Calu3 (cell line): ENCODE results near the gene NCSTN. TPM values are rescaled to one million over a fixed set of nuclear protein-coding genes. Genes with fewer than 3 reads are reported as not detected.

ENCODE experiments used
- BruUV-seq: library from RNA; stranded (reverse); fragments of 400-500 nt; replicated peaks from 2 replicates; lab custom pipeline; 2021; lab: Mats Ljungman, UMichigan
- CTCF ChIA-PET: fragments of 300-600 bp; sonication (Branson Sonifier 250); formaldehyde crosslinking; loops from one replicate; lab custom pipeline; 2022; ENCODE audit warnings: antibody characterized with exemption; lab: Charles Lee
- DNase-seq: peaks from one replicate; pipeline ENCODE4 v3.0.0; 2022
- H3K27ac Mint-ChIP-seq: one replicate; pipeline ENCODE4 v1.8.0; 2022; ENCODE audit warnings: mixed read lengths; ENCODE audit not compliant: unreplicated experiment
- H3K27me3 Mint-ChIP-seq: one replicate; pipeline ENCODE4 v1.8.0; 2022; ENCODE audit warnings: mixed read lengths; ENCODE audit not compliant: unreplicated experiment
- H3K36me3 Mint-ChIP-seq: one replicate; pipeline ENCODE4 v1.8.0; 2022; ENCODE audit warnings: mild to moderate bottlenecking, moderate library complexity, mixed read lengths; ENCODE audit not compliant: insufficient read depth, unreplicated experiment
- H3K4me1 Mint-ChIP-seq: one replicate; pipeline ENCODE4 v1.8.0; 2022; ENCODE audit warnings: mild to moderate bottlenecking, low read depth, mixed read lengths; ENCODE audit not compliant: unreplicated experiment
- H3K4me3 Mint-ChIP-seq: one replicate; pipeline ENCODE4 v1.8.0; 2022; ENCODE audit warnings: mild to moderate bottlenecking, low read depth, moderate library complexity, mixed read lengths; ENCODE audit not compliant: unreplicated experiment
- H3K9me3 Mint-ChIP-seq: one replicate; pipeline ENCODE4 v1.8.0; 2022; ENCODE audit warnings: low read depth, mixed read lengths; ENCODE audit not compliant: unreplicated experiment
- intact Hi-C: fragments of 100-400 bp; cut with micrococcal nuclease; formaldehyde crosslinking; loops from one replicate; pipeline ENCODE4 v1.10.0; 2022; ENCODE audit not compliant: unreplicated experiment
- total RNA-seq: library from RNA; stranded (reverse); gene quantifications from 2 replicates; pipeline ENCODE4 v1.2.3, GENCODE V29; 2022
- TF ChIP-seq, protein P1 (sequence below): fragments of 200-600 bp; IDR thresholded peaks from one replicate; pipeline ENCODE4 v1.8.0; 2022; ENCODE audit warnings: antibody characterized with exemption; ENCODE audit not compliant: unreplicated experiment

Gene NCSTN
- total RNA-seq, 1 experiment from 2014 or later, result 135 TPM

GRCh38 chr1:160346463-160346862, 3.3 kb downstream of the NCSTN start:
- H3K36me3 Mint-ChIP-seq, result peaks cover 40% of the 10 kb centered on the region
- TF ChIP-seq, protein P1, sequence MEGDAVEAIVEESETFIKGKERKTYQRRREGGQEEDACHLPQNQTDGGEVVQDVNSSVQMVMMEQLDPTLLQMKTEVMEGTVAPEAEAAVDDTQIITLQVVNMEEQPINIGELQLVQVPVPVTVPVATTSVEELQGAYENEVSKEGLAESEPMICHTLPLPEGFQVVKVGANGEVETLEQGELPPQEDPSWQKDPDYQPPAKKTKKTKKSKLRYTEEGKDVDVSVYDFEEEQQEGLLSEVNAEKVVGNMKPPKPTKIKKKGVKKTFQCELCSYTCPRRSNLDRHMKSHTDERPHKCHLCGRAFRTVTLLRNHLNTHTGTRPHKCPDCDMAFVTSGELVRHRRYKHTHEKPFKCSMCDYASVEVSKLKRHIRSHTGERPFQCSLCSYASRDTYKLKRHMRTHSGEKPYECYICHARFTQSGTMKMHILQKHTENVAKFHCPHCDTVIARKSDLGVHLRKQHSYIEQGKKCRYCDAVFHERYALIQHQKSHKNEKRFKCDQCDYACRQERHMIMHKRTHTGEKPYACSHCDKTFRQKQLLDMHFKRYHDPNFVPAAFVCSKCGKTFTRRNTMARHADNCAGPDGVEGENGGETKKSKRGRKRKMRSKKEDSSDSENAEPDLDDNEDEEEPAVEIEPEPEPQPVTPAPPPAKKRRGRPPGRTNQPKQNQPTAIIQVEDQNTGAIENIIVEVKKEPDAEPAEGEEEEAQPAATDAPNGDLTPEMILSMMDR, result no peak

GRCh38 chr1:160346958-160347357, 3.8 kb downstream of the NCSTN start:
- Mint-ChIP-seq H3K27me3 (no peaks in the 10 kb centered on the region), H3K9me3 (no peaks in the 10 kb centered on the region), H3K27ac (no peak overlapping the region), H3K4me3 (no peak overlapping the region), H3K4me1 (no peaks in the 10 kb centered on the region), H3K36me3 (peaks cover 44% of the 10 kb centered on the region)
- no peak for DNase-seq
- intact Hi-C loops, result no loop called here
- TF ChIP-seq, protein P1, result no peak
- CTCF ChIA-PET, result interaction anchor here (0.9 kb wide), 1 partner anchor 29 kb away, joined by 3 read pairs; no protein-coding TSS in a partner anchor
- BruUV-seq, result no TSS peak

More at GRCh38 chr1:160346463-160346862, 3.3 kb downstream of the NCSTN start:
- CTCF ChIA-PET, result interaction anchor here (0.6 kb wide), 1 partner anchor 133 kb away, joined by 3 read pairs; no protein-coding TSS in a partner anchor
- Mint-ChIP-seq H3K27me3 (no peaks in the 10 kb centered on the region), H3K9me3 (no peaks in the 10 kb centered on the region), H3K4me1 (no peaks in the 10 kb centered on the region), H3K27ac (no peak overlapping the region), H3K4me3 (no peak overlapping the region)
- BruUV-seq, result no TSS peak
- intact Hi-C loops, result no loop called here
- no peak for DNase-seq

GRCh38 chr1:160351629-160352028, 8.4 kb downstream of the NCSTN start:
- Mint-ChIP-seq H3K4me1 (no peaks in the 10 kb centered on the region), H3K9me3 (no peaks in the 10 kb centered on the region), H3K4me3 (no peak overlapping the region), H3K36me3 (peaks cover 38% of the 10 kb centered on the region), H3K27ac (no peak overlapping the region), H3K27me3 (no peaks in the 10 kb centered on the region)
- CTCF ChIA-PET, result no interaction called here
- TF ChIP-seq, protein P1, result no peak
- BruUV-seq, result no TSS peak
- DNase-seq, result no peak
- intact Hi-C loops, result no loop called here

- TF ChIP-seq, protein P1, result no peak
- intact Hi-C loops, result no loop called here
- H3K27me3 Mint-ChIP-seq, result no peaks in the 10 kb centered on the region
- no peak for DNase-seq
- no peaks in the 10 kb centered on the region for H3K9me3 Mint-ChIP-seq
- CTCF ChIA-PET, result interaction anchor here (0.7 kb wide), 1 partner anchor 204 kb away, joined by 3 read pairs; no protein-coding TSS in a partner anchor
- BruUV-seq, result no TSS peak
- no peak overlapping the region for H3K4me3 Mint-ChIP-seq
- H3K27ac Mint-ChIP-seq, result no peak overlapping the region
- H3K4me1 Mint-ChIP-seq, result no peaks in the 10 kb centered on the region
- peaks cover 36% of the 10 kb centered on the region for H3K36me3 Mint-ChIP-seq
These were observed 9.4 kb downstream of the NCSTN start for GRCh38 chr1:160352555-160352954.
